GM21825 (cell line): Measurements from ENCODE around the gene UBALD2.

Source experiments
- ATAC-seq: cut with Tn5 transposase; IDR thresholded peaks from one replicate; pipeline ENCODE4 v1.9.1; 2021; ENCODE audit warnings: mild to moderate bottlenecking, moderate library complexity; ENCODE audit not compliant: unreplicated experiment

Gene UBALD2

DNA sequence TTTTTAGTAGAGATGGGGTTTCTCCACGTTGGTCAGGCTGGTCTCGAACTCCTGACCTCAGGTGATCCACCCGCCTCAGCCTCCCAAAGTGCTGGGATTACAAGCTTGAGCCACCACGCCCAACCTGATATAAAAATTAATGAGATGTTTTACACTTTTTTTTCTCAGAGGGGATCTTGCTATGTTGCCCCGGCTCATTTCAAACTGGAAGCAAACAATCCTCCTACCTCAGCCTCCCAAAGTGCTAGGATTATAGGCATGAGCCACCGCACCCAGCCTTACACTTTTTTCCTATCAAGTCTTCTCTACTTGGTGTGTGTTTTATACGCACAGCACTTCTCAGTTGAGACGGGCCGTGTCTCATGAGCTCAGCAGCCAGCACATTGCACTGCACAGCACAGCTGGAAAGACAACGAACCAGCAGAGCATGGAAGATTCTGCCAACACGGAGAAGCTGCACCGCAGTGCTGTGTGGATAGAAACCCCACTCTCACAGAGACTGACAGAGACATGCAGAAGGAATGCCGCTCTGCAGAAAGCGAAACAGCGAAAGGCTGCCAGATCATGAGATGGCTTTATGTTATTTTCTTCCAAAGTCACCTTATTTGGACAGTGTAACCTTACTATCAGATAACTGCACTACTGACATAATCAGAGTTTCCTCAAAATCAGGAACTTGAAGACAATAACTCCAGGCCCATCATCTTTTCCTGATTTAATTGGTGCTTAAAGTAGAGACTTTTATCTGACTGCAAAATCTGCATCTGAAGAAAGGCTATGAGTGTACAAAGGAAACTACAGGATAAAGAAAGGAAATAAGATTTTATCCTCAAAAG lies 49.5 kb downstream of the UBALD2 start:
- no peak for ATAC-seq

DNA sequence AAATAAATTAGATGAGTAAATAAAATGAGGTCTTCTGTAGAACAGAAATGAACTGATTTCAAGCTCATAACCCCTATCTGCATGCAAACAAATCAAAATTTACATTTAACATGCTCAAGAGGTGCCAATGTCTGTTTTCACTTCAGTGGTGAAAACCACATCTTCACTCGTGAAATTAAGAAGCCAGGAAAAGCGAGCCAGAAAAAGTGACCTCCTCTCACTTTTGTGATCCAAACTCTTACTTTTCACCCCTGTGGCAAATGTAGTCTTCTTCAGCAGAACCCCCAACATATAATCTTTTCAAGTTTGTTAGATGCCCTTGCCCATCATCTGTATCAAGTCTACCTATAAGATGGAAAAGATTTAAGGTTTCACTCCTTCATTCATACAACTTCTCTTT lies 52.4 kb downstream of the UBALD2 start:
- no peak for ATAC-seq

DNA sequence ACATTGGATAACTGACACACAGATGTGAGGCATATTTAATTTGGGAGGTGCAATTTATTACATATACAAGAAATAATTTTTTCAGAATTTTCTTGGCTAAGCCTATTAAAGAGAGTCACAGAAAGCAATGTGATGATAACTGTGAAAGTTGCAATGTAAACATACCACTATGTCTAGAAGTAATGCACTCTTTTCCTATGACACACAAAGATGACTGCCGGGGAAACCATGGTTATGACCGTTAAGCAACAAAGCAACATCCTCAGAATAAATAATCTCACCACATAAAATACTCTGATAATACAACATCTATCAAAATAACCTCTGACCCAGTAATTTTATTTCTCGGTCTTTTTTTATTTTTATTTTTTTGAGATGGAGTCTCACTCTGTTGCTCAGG lies 53.4 kb downstream of the UBALD2 start:
- no peak for ATAC-seq
